GM19351 (cell line): ENCODE data around the gene ALDH1A2.
"Not testable (repeated sequence)": the region's sequence is repeated elsewhere in the genome, so short reads cannot be mapped to it uniquely, and the experiment has no call there.

Source experiments
- ATAC-seq: cut with Tn5 transposase; IDR thresholded peaks from one replicate; pipeline ENCODE4 v1.9.1; 2021; ENCODE audit warnings: mild to moderate bottlenecking, moderate library complexity; ENCODE audit not compliant: unreplicated experiment

Gene ALDH1A2

GRCh38 chr15:58043192-58043903 lies 22.2 kb downstream of the ALDH1A2 start:
- no peak for ATAC-seq

GRCh38 chr15:58042006-58042405 lies 23.5 kb downstream of the ALDH1A2 start:
- ATAC-seq = no peak

GRCh38 chr15:58040150-58040549 lies 25.4 kb downstream of the ALDH1A2 start:
- no peak for ATAC-seq

GRCh38 chr15:58039079-58040035 lies 26.2 kb downstream of the ALDH1A2 start:
- ATAC-seq = no peak

- no peak for ATAC-seq
These were observed 27.0 kb downstream of the ALDH1A2 start for GRCh38 chr15:58038426-58039078.

- no peak for ATAC-seq
These were observed 27.7 kb downstream of the ALDH1A2 start for GRCh38 chr15:58037723-58038301.

GRCh38 chr15:58036579-58036978 lies 28.9 kb downstream of the ALDH1A2 start:
- no peak for ATAC-seq

- ATAC-seq = not testable (repeated sequence)
These were observed 37.1 kb downstream of the ALDH1A2 start for GRCh38 chr15:58028392-58028791.

- ATAC-seq = no peak
These were observed 39.0 kb downstream of the ALDH1A2 start for GRCh38 chr15:58026552-58026951.

- ATAC-seq = no peak
These were observed 39.5 kb downstream of the ALDH1A2 start for GRCh38 chr15:58026051-58026450.

- ATAC-seq = no peak
These were observed 43.9 kb downstream of the ALDH1A2 start for GRCh38 chr15:58021332-58022230.

- ATAC-seq = no peak
These were observed 45.8 kb downstream of the ALDH1A2 start for GRCh38 chr15:58019503-58020376.

- ATAC-seq = no peak
These were observed 47.6 kb downstream of the ALDH1A2 start for GRCh38 chr15:58017869-58018268.

GRCh38 chr15:58016581-58017175 lies 48.8 kb downstream of the ALDH1A2 start:
- no peak for ATAC-seq

- ATAC-seq = no peak
These were observed 49.9 kb downstream of the ALDH1A2 start for GRCh38 chr15:58015565-58015964.

GRCh38 chr15:58014470-58014869 lies 51.0 kb downstream of the ALDH1A2 start:
- ATAC-seq = no peak

- no peak for ATAC-seq
These were observed 51.5 kb downstream of the ALDH1A2 start for GRCh38 chr15:58014040-58014439.

- no peak for ATAC-seq
These were observed 54.5 kb downstream of the ALDH1A2 start for GRCh38 chr15:58010983-58011382.

GRCh38 chr15:58003810-58004209 lies 61.7 kb downstream of the ALDH1A2 start:
- no peak for ATAC-seq
